Measurements from ENCODE around the gene BCKDHA.
"Not testable (repeated sequence)": the region's sequence is repeated elsewhere in the genome, so short reads cannot be mapped to it uniquely, and the experiment has no call there.

The BCKDHA gene

GRCh38 chr19:41402010-41402409 is 4.4 kb downstream of the BCKDHA start:
- DNase-seq (ENCODE audit: extremely low read depth in 1 of 2, low read depth in 1 of 2), result no peak

- DNase-seq (ENCODE audit: extremely low read depth in 1 of 2, low read depth in 1 of 2), result no peak
These were observed 5.8 kb downstream of the BCKDHA start for GRCh38 chr19:41403181-41403970.

- no peak for DNase-seq (ENCODE audit: extremely low read depth in 1 of 2, low read depth in 1 of 2)
These were observed 8.2 kb downstream of the BCKDHA start for GRCh38 chr19:41405776-41406175.

GRCh38 chr19:41407271-41407670 is 9.7 kb downstream of the BCKDHA start:
- no peak for DNase-seq (ENCODE audit: extremely low read depth in 1 of 2, low read depth in 1 of 2)

- no peak for DNase-seq (ENCODE audit: extremely low read depth in 1 of 2, low read depth in 1 of 2)
These were observed 10.6 kb downstream of the BCKDHA start for GRCh38 chr19:41408256-41408655.

- not testable (repeated sequence) for DNase-seq (ENCODE audit: extremely low read depth in 1 of 2, low read depth in 1 of 2)
These were observed 11.2 kb downstream of the BCKDHA start for GRCh38 chr19:41408846-41409245.

- DNase-seq (ENCODE audit: extremely low read depth in 1 of 2, low read depth in 1 of 2), result no peak
These were observed 11.7 kb downstream of the BCKDHA start for GRCh38 chr19:41409288-41409687.

GRCh38 chr19:41410336-41411054 is 12.9 kb downstream of the BCKDHA start:
- DNase-seq (ENCODE audit: extremely low read depth in 1 of 2, low read depth in 1 of 2), result no peak

GRCh38 chr19:41411100-41411967 is 13.7 kb downstream of the BCKDHA start:
- DNase-seq (ENCODE audit: extremely low read depth in 1 of 2, low read depth in 1 of 2), result no peak

- no peak for DNase-seq (ENCODE audit: extremely low read depth in 1 of 2, low read depth in 1 of 2)
These were observed 14.3 kb downstream of the BCKDHA start for GRCh38 chr19:41411968-41412265.

- DNase-seq (ENCODE audit: extremely low read depth in 1 of 2, low read depth in 1 of 2), result no peak
These were observed 15.3 kb downstream of the BCKDHA start for GRCh38 chr19:41412953-41413352.

- DNase-seq (ENCODE audit: extremely low read depth in 1 of 2, low read depth in 1 of 2), result no peak
These were observed 16.3 kb downstream of the BCKDHA start for GRCh38 chr19:41413947-41414346.

- no peak for DNase-seq (ENCODE audit: extremely low read depth in 1 of 2, low read depth in 1 of 2)
These were observed 16.8 kb downstream of the BCKDHA start for GRCh38 chr19:41414461-41414860.

GRCh38 chr19:41415154-41415571 is 17.5 kb downstream of the BCKDHA start:
- no peak for DNase-seq (ENCODE audit: extremely low read depth in 1 of 2, low read depth in 1 of 2)

GRCh38 chr19:41416194-41416674 is 18.6 kb downstream of the BCKDHA start:
- DNase-seq (ENCODE audit: extremely low read depth in 1 of 2, low read depth in 1 of 2), result no peak

- no peak for DNase-seq (ENCODE audit: extremely low read depth in 1 of 2, low read depth in 1 of 2)
These were observed 22.7 kb downstream of the BCKDHA start for GRCh38 chr19:41420101-41420880.

- no peak for DNase-seq (ENCODE audit: extremely low read depth in 1 of 2, low read depth in 1 of 2)
These were observed 23.7 kb downstream of the BCKDHA start for GRCh38 chr19:41421314-41421713.

- no peak for DNase-seq (ENCODE audit: extremely low read depth in 1 of 2, low read depth in 1 of 2)
These were observed 24.4 kb downstream of the BCKDHA start for GRCh38 chr19:41421973-41422372.

GRCh38 chr19:41422456-41422855 is 24.8 kb downstream of the BCKDHA start:
- no peak for DNase-seq (ENCODE audit: extremely low read depth in 1 of 2, low read depth in 1 of 2)

GRCh38 chr19:41422955-41423354 is 25.3 kb downstream of the BCKDHA start:
- no peak for DNase-seq (ENCODE audit: extremely low read depth in 1 of 2, low read depth in 1 of 2)
